Activated CD8-positive, alpha-beta memory T cell treated with anti-CD3 and anti-CD28 coated beads, Interleukin-2, amount 50 U/mL, for 24 hours (primary cell): ENCODE measurements around the gene CDC5L.

ENCODE experiments used
- DNase-seq: peaks from one replicate; pipeline ENCODE4 v3.0.0-alpha.2; 2020; ENCODE audit errors: extremely low read depth

Gene CDC5L

GRCh38 chr6:44474643-44475042 lies 87.1 kb downstream of the CDC5L start:
- no peak for DNase-seq

- no peak for DNase-seq
These were observed 87.9 kb downstream of the CDC5L start for GRCh38 chr6:44475417-44475778.

GRCh38 chr6:44475779-44476434 lies 88.4 kb downstream of the CDC5L start:
- peak; percentile 26 for DNase-seq

- no peak for DNase-seq
These were observed 89.3 kb downstream of the CDC5L start for GRCh38 chr6:44476849-44477248.

GRCh38 chr6:44477293-44477894 lies 89.9 kb downstream of the CDC5L start:
- DNase-seq = no peak

- no peak for DNase-seq
These were observed 90.7 kb downstream of the CDC5L start for GRCh38 chr6:44478158-44478557.

GRCh38 chr6:44478591-44479254 lies 91.2 kb downstream of the CDC5L start:
- DNase-seq = no peak

- DNase-seq = no peak
These were observed 92.6 kb downstream of the CDC5L start for GRCh38 chr6:44480097-44480541.

- DNase-seq = no peak
These were observed 93.5 kb downstream of the CDC5L start for GRCh38 chr6:44481056-44481455.

GRCh38 chr6:44481760-44482159 lies 94.3 kb downstream of the CDC5L start:
- DNase-seq = no peak

GRCh38 chr6:44485601-44486401 lies 98.3 kb downstream of the CDC5L start:
- no peak for DNase-seq

- DNase-seq = no peak
These were observed 99.5 kb downstream of the CDC5L start for GRCh38 chr6:44487002-44487401.

GRCh38 chr6:44487586-44487985 lies 100.1 kb downstream of the CDC5L start:
- DNase-seq = no peak

GRCh38 chr6:44489910-44490604 lies 102.6 kb downstream of the CDC5L start:
- no peak for DNase-seq

GRCh38 chr6:44493132-44493531 lies 105.6 kb downstream of the CDC5L start:
- no peak for DNase-seq

- no peak for DNase-seq
These were observed 106.1 kb downstream of the CDC5L start for GRCh38 chr6:44493593-44493992.

GRCh38 chr6:44494011-44494501 lies 106.5 kb downstream of the CDC5L start:
- no peak for DNase-seq

- no peak for DNase-seq
These were observed 107.8 kb downstream of the CDC5L start for GRCh38 chr6:44495036-44495901.

GRCh38 chr6:44496665-44497369 lies 109.3 kb downstream of the CDC5L start:
- DNase-seq = no peak

- DNase-seq = no peak
These were observed 110.3 kb downstream of the CDC5L start for GRCh38 chr6:44497807-44498206.
